Left cardiac atrium (tissue), 2 donors: ENCODE data around the gene CD300LG. TPM values are rescaled to one million over a fixed set of nuclear protein-coding genes. Genes with fewer than 3 reads are reported as not detected.

Source experiments
- total RNA-seq, 2 donors: library from RNA; stranded (reverse); fragmentation: NEBNext Ultra II Directional; extraction: Animal tissue kit (Norgen Biotek cat#: 25700); gene quantifications; one replicate each; pipeline ENCODE4 v1.2.1, GENCODE V29; 2021
- donor health status: DM: no; HTN: yes; CAD: no; lungs with severe emphysema.
- donor health status: DM: yes; HTN: yes; CAD: no.

Gene CD300LG
- total RNA-seq, 2 donors from 2014 or later, result 14.5 to 15.0 TPM

Other genes starting within 250 kb of the CD300LG start
- gene MEOX1, start 185.3 kb upstream of the CD300LG start, total RNA-seq, result 10 to 100 TPM in 1 of 2 donors, 1 to 10 TPM in 1; 9.4 to 25.6 TPM
- gene SOST, start 88.4 kb upstream of the CD300LG start, total RNA-seq, result not detected
- 100 to 1,000 TPM; 149 to 204 TPM for gene DUSP3, start 68.2 kb upstream of the CD300LG start, total RNA-seq
- gene CFAP97D1, start 66.7 kb upstream of the CD300LG start, total RNA-seq, result not detected
- gene MPP3, start 14.0 kb upstream of the CD300LG start, total RNA-seq, result 10 to 100 TPM; 30.7 to 74.2 TPM
- gene MPP2, start 60.4 kb downstream of the CD300LG start, total RNA-seq, result 10 to 100 TPM; 10.7 to 15.9 TPM
- not detected for gene PPY, start 95.3 kb downstream of the CD300LG start, total RNA-seq
- not detected for gene PYY, start 106.8 kb downstream of the CD300LG start, total RNA-seq
- gene NAGS, start 157.4 kb downstream of the CD300LG start, total RNA-seq, result 1 to 10 TPM; 1.3 to 1.4 TPM
- 10 to 100 TPM; 16.1 to 17.5 TPM for gene TMEM101, start 167.8 kb downstream of the CD300LG start, total RNA-seq
- 10 to 100 TPM; 39.4 to 57.5 TPM for gene LSM12, start 219.5 kb downstream of the CD300LG start, total RNA-seq
- gene G6PC3, start 223.6 kb downstream of the CD300LG start, total RNA-seq, result 10 to 100 TPM; 32.9 to 44.4 TPM